Heart right ventricle (tissue), 16 donors: ENCODE results near the gene LCORL. TPM values are rescaled to one million over a fixed set of nuclear protein-coding genes. Genes with fewer than 3 reads are reported as not detected.

Source experiments
- ATAC-seq, 8 donors: fragments of 200-7000 bp; cut with Tn5 transposase; one replicate each; pipeline ENCODE4 v1.9.1; 2020; ENCODE audit warnings: mild to moderate bottlenecking in 8 of 8, moderate library complexity in 8 of 8, moderate number of reproducible peaks in 1 of 8
- DNase-seq, 2 donors: peaks; one replicate each; pipeline ENCODE4 v3.0.0-alpha.2; 2020
- H3K27ac ChIP-seq, 10 donors: fragments of 200-600 bp; sonication (generic) in 2 of 10; one replicate each; pipeline versions ENCODE4 v1.5.0 to v1.8.0; 2020 to 2022; ENCODE audit warnings: mild to moderate bottlenecking in 3 of 10
- H3K27me3 ChIP-seq, 7 donors: fragments of 200-600 bp; one replicate each; pipeline ENCODE4 v1.8.0; 2021 to 2022; ENCODE audit warnings: mild to moderate bottlenecking in 2 of 7
- H3K36me3 ChIP-seq, 9 donors: fragments of 200-600 bp; sonication (generic) in 1 of 9; one replicate each; pipeline versions ENCODE4 v1.5.0 to v1.8.0; 2020 to 2022; ENCODE audit warnings: mild to moderate bottlenecking in 2 of 9
- H3K4me1 ChIP-seq, 9 donors: fragments of 200-600 bp; sonication (generic) in 1 of 9; one replicate each; pipeline versions ENCODE4 v1.5.0 to v1.8.0; 2020 to 2022; ENCODE audit warnings: mild to moderate bottlenecking in 4 of 9
- H3K4me3 ChIP-seq, 10 donors: fragments of 200-600 bp; sonication (generic) in 2 of 10; one replicate each; pipeline versions ENCODE4 v1.5.0 to v1.8.0; 2020 to 2022; ENCODE audit warnings: mild to moderate bottlenecking in 7 of 10, moderate library complexity in 2 of 10
- H3K9me3 ChIP-seq, 11 donors: fragments of 200-600 bp in 10 of 11; sonication (generic) in 2 of 11; one replicate each; pipeline versions ENCODE4 v1.5.0 to v1.8.0; 2013 to 2022; ENCODE audit warnings: mild to moderate bottlenecking in 2 of 11, control low read depth in 1 of 11, moderate library complexity in 1 of 11
- WGBS, 2 donors: extraction: QIAGEN DNeasy Blood & Tissue Kit; methylation state at CpG; one replicate each; pipeline ENCODE4 v1.1.7; 2013; ENCODE audit warnings: inconsistent platforms in 1 of 2; 5-methylcytosine and 5-hydroxymethylcytosine counted together
- intact Hi-C, 10 donors: fragments of 100-400 bp; cut with DNase I; formaldehyde crosslinking; loops; one replicate each; pipeline versions ENCODE4 v1.11.1 to v1.14.2; 2022
- polyA plus RNA-seq, 2 donors: library from polyadenylated mRNA; stranded (reverse); fragments of 200-250 nt; gene quantifications; one replicate each; pipeline ENCODE4 v1.2.3, GENCODE V29; 2013
- total RNA-seq, 10 donors: library from RNA; stranded (reverse); fragmentation: NEBNext Ultra II Directional in 3 of 10; extraction: Animal tissue kit (Norgen Biotek cat#: 25700) in 3 of 10; gene quantifications; one replicate each; pipeline versions ENCODE4 v1.2.1 to v1.2.4, GENCODE V29; 2021 to 2023
- TF ChIP-seq, protein P1 (sequence below), 9 donors: fragments of 200-600 bp; sonication (generic) in 2 of 9; IDR thresholded peaks; one replicate each; pipeline versions ENCODE4 v1.5.0 to v1.8.0; 2021 to 2022; ENCODE audit warnings: antibody characterized with exemption in 9 of 9, mild to moderate bottlenecking in 5 of 9, moderate library complexity in 1 of 9
- donor health status: Arrhythmogenic right ventricular cardiomyopathy.
- donor health status: ischemic (EF 13 %, LVEDD 7.1; RV severe dilation, severe dysfunction).
- donor health status: healthy with polysubstance abuse.
- donor health status: DM: no; HTN: yes; CAD: no.
- donor health status: DM: no; HTN: no; CAD: no.
- donor health status: ischemic (EF 25% LVEDD 6.9; RV normal size, moderate dysfunction).
- donor health status: ischemic (EF 25% LVEDD 5.7; RV mildly dilated, moderate dysfunction).
- donor health status: healthy.
- donor health status: DM: yes; HTN: yes; CAD: no.
- donor health status: Ischemic cardiomyopathy.
- donor health status: ischemic (EF 35%, LVEDD 5.7; RV mildly dilated, moderate dysfunction).
- donor health status: nonischemic (EF 11% LVEDD 7.7; RV severe dilation, severe dysfunction).
- donor health status: DM: yes; HTN: yes; CAD: no.
- donor health status: PGD.
- donor health status: ischemic (EF 29% LVEDD 5.4; RV normal size, mild dysfunction).
- donor health status: nonischemic (EF 23%, LVEDD 6.1; RV moderate dilation, normal function).

The LCORL gene
- total and polyA plus RNA-seq, 12 donors, result 1.7 to 11.1 (median 6.4) TPM

DNA sequence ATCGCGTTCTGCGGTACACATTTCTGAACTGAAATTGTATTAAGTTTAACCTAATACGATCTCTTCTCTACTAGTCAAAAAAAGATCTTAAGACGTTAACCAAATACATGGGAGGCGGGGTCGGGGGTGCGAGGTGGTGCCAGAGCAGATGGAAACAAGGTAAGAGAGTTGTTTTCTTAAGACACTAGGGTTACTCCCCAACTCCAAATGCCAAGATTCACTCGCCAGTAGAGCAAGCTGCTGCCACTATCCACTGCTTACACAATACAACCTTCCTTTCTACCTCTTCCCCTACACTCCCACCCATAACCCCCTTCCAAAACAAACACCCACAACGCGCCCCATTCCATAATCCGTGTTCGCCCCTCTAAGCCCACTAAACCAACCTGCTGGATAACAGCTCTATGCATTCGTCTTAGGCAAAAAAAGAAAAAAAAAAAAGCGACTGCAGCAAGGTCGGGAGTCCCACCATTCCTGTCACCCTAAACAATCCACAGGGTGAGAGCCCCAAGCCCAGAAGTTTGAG, 1.3 kb downstream of the LCORL start:
- TF ChIP-seq, protein P1, sequence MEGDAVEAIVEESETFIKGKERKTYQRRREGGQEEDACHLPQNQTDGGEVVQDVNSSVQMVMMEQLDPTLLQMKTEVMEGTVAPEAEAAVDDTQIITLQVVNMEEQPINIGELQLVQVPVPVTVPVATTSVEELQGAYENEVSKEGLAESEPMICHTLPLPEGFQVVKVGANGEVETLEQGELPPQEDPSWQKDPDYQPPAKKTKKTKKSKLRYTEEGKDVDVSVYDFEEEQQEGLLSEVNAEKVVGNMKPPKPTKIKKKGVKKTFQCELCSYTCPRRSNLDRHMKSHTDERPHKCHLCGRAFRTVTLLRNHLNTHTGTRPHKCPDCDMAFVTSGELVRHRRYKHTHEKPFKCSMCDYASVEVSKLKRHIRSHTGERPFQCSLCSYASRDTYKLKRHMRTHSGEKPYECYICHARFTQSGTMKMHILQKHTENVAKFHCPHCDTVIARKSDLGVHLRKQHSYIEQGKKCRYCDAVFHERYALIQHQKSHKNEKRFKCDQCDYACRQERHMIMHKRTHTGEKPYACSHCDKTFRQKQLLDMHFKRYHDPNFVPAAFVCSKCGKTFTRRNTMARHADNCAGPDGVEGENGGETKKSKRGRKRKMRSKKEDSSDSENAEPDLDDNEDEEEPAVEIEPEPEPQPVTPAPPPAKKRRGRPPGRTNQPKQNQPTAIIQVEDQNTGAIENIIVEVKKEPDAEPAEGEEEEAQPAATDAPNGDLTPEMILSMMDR (IDR thresholded peaks at IDR 0.05), result no peak
- WGBS, 2 donors, result 4 to 12% methylated on average over 16 of the region's 16 CpGs
- Histone ChIP-seq H3K27me3 (no peaks in the 10 kb centered on the region), H3K4me3 (peak overlapping the region; percentile 74 to 98 (median 91)), H3K4me1 (peaks cover 0 to 23% (median 14%) of the 10 kb centered on the region in 9 donors), H3K36me3 (no peaks in the 10 kb centered on the region), H3K9me3 (no peaks in the 10 kb centered on the region), H3K27ac (peak overlapping the region in 7 of 10 donors; percentile 91 to 98 (median 97))
- DNase-seq (no peak), ATAC-seq (no peak)
- intact Hi-C loops, result loop anchor here in 6 of 10 donors (5.0 to 10.0 kb wide), 5 partner anchors 195 to 215 kb away; partner anchors contain the start of genes DCAF16 (in 3 of the 6) and NCAPG (in 3 of the 6)

DNA sequence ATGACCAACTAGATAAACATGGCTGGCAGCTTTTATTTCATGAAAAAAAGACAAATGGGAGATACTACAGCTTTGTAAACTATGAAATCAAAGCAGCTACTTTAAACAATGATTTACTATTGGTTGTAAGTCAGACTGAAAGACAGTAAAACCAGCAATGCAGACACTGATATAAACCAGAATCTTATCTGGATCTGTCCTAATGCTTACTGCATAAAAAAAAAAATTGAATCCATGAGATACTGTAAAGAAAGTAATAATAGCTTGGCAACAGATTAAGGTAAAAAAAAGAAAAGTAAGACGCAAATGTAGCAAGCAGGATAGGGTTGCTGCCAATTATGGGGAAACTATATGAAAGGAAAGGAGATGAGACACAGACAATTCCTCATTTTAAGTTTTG, 7.3 kb downstream of the LCORL start:
- H3K9me3 ChIP-seq, result no peaks in the 10 kb centered on the region
- peaks cover 0 to 29% (median 17%) of the 10 kb centered on the region in 9 donors for H3K4me1 ChIP-seq
- ATAC-seq (no peak), DNase-seq (no peak)
- TF ChIP-seq, protein P1 (IDR thresholded peaks at IDR 0.05), result no peak
- no peak overlapping the region for H3K27ac ChIP-seq
- H3K4me3 ChIP-seq, result no peak overlapping the region
- intact Hi-C loops, result no loop called here
- H3K36me3 ChIP-seq, result no peaks in the 10 kb centered on the region
- 80 to 83% methylated on average over 1 of the region's 1 CpG for WGBS, 2 donors
- no peaks in the 10 kb centered on the region for H3K27me3 ChIP-seq

DNA sequence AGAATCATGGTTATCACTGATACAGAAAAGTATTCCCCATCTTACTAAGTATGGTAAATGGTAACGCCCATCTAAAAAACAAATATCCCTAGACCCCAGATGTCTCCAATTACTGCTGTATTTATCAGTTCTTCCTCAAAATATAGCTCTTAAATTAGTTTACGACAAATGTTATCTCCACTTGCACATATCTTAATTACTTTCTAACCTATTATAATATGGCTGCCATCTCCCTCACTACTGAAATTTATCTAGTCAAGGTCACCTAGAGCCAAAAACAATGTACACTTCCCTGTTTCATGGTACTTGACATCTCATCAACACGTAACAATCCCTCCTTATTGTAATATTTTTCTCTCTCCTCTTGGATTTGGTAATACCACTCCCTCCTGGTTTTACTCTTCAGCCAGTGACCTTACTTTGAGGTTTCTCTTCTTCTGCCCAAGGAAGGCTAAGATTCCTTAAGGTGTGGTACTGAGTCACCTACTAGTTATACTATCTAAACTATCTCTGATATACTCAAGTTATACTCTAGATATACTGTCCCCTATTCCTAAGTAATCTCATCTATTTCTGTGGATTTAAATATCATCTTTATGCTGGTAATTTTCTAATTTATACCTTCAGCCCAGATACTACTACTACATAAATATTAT, 8.6 kb downstream of the LCORL start:
- DNase-seq, result no peak
- Histone ChIP-seq H3K36me3 (no peaks in the 10 kb centered on the region), H3K4me1 (peaks cover 0 to 36% (median 17%) of the 10 kb centered on the region in 9 donors), H3K4me3 (no peak overlapping the region), H3K27ac (no peak overlapping the region), H3K27me3 (no peaks in the 10 kb centered on the region), H3K9me3 (no peaks in the 10 kb centered on the region)
- ATAC-seq, result no peak
- 83 to 87% methylated on average over 3 of the region's 3 CpGs for WGBS, 2 donors
- intact Hi-C loops, result no loop called here
- TF ChIP-seq, protein P1 (IDR thresholded peaks at IDR 0.05), result no peak

DNA sequence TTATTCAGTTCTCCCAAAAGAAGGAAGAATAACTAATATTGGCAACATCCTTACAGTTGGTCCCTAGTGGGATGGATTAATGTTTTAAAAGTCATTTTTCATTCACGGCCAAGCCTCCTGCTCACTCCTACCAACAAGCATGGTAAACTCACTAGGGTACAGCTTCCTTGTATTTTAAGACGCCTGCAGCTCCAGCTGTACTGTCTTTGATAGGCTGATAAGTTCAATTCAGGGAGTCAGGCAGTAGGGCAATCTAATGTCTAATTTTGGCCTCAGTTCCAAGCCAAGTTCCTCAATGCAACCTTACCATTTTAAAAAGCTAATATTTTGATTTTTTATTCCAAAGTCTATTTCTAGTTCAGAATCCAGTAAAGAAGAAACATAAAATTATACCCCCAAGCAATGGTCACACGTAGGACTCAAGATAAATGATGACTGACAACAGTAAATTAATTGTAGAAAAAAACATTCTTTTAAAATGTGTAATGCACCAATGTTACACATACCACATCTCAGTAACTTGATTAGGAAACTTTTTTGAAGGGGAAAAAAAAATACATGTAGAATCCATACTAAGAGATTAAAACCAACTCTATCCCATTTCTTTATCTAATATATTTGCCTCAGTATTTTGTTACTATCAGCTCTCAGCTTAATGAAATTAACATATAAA, 9.3 kb downstream of the LCORL start:
- no peak overlapping the region for H3K4me3 ChIP-seq
- peaks cover 0 to 36% (median 17%) of the 10 kb centered on the region in 9 donors for H3K4me1 ChIP-seq
- H3K27ac ChIP-seq, result no peak overlapping the region
- H3K27me3 ChIP-seq, result no peaks in the 10 kb centered on the region
- intact Hi-C loops, result no loop called here
- DNase-seq, result no peak
- TF ChIP-seq, protein P1 (IDR thresholded peaks at IDR 0.05), result no peak
- ATAC-seq, result peak in 1 of 8 donors; percentile 45
- H3K9me3 ChIP-seq, result no peaks in the 10 kb centered on the region
- no peaks in the 10 kb centered on the region for H3K36me3 ChIP-seq
- 31% methylated on average over 3 of the region's 3 CpGs for WGBS, 2 donors
